RPMI7951 (cell line): ENCODE measurements around the gene ATG13. TPM values are rescaled to one million over a fixed set of nuclear protein-coding genes. Genes with fewer than 3 reads are reported as not detected.

Source experiments
- total RNA-seq: library from RNA; depleted of rRNA; stranded (reverse); fragments of >200 nt; shearing (Covaris generic); gene quantifications from 2 replicates; pipeline ENCODE4 v1.2.3, GENCODE V29; 2014; rRNA removed

The ATG13 gene
- total RNA-seq, 1 experiment from 2014 or later: 43.3 TPM

Other genes starting within 250 kb of the ATG13 start
- 15.8 and 19.9 TPM in 2 replicates for gene MDK, start 235.9 kb upstream of the ATG13 start, total RNA-seq
- 0.49 TPM in 1 of 2 replicates, not detected in the other for gene CHRM4, start 225.8 kb upstream of the ATG13 start, total RNA-seq
- gene AMBRA1, start 23.5 kb upstream of the ATG13 start, total RNA-seq: 10.3 and 10.7 TPM in 2 replicates
- gene HARBI1, start 326 bp upstream of the ATG13 start, total RNA-seq: 3.7 and 4.2 TPM in 2 replicates
- gene ARHGAP1, start 83.1 kb downstream of the ATG13 start, total RNA-seq: 13.3 and 15.4 TPM in 2 replicates
- gene ZNF408, start 83.5 kb downstream of the ATG13 start, total RNA-seq: 3.9 and 4.7 TPM in 2 replicates
- not detected in 2 replicates for gene F2, start 101.7 kb downstream of the ATG13 start, total RNA-seq
- gene CKAP5, start 228.7 kb downstream of the ATG13 start, total RNA-seq: 83.3 and 92.9 TPM in 2 replicates